Dermis microvascular lymphatic vessel endothelial cell (primary cell): ENCODE measurements around the gene PDYN. TPM values are rescaled to one million over a fixed set of nuclear protein-coding genes. Genes with fewer than 3 reads are reported as not detected.
"Not testable (repeated sequence)": the region's sequence is repeated elsewhere in the genome, so short reads cannot be mapped to it uniquely, and the experiment has no call there.

Experiments
- DNase-seq, 2 donors: peaks; one replicate each; pipeline versions ENCODE4 v3.0.0 to v3.0.0-alpha.2; 2010; ENCODE audit warnings: low read depth in 2 of 2
- total RNA-seq: library from RNA; depleted of rRNA; stranded (reverse); fragments of >200 nt; gene quantifications from 2 replicates; pipeline ENCODE4 v1.2.1, GENCODE V29; 2014

Gene PDYN
- not detected in 2 replicates for total RNA-seq

DNA sequence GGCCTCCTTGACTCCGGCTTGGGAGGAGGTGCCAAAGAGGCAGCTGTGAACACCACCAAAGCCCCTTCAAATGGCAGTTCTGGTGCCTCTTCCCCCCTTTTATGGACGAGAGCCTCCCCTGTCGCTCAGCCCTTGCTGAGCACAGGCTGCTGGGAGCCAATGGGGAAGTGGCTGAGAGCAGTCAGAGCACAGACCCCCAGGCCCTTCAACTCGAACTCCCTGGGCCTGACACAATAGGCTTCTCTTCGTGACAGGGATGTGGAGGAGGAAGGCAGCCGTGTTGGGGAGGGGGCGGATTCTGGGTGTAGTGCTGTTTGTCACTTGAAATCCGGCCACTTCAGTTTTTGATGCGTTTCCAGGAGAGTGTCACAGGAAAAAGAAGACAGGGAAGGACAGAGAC lies at the start of gene PDYN:
Gene PDYN (minus strand): TSS at position 73 of the 400 bp plus-strand sequence. CDS start 10,974 bp downstream, outside the sequence.
- no peak for DNase-seq

DNA sequence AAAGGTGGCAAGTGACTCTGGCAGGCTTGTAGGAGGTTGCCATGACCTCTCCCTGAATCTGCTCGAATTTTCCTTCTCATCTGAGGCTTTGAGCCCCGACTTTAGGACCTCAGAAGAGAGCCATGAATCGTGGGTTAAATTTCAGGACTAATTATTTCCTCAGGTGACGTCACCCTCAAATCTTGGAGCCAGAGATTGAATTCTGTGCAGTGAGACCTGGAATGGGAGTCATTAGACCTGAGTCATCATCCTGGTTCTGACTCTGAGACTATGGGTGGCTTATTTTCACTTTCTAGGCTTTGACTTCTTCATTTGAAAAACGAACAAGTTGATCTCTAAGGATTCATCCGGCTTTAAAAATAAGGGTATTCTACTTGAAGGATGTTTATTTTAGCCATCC lies 48.5 kb upstream of the PDYN start:
- DNase-seq = no peak

DNA sequence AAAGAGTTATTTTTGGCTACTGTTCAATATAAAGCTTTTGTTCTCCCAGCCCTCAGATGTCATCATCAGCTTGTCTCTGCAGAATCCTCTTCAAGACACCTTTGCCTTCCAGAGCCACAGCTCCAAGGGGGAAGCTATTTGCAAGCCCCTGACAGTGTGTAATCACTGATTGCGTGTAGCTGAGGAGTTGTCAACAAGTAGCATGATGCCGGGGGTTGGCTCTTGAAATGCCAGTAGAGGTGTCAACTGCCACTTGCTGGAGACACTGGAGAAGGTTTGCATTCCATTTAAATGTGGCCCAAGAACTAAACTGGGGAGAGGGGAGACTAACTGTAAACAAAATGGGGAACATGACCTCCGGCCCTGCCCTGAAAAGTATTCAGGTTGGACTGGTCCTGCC lies 44.3 kb upstream of the PDYN start:
- no peak for DNase-seq

DNA sequence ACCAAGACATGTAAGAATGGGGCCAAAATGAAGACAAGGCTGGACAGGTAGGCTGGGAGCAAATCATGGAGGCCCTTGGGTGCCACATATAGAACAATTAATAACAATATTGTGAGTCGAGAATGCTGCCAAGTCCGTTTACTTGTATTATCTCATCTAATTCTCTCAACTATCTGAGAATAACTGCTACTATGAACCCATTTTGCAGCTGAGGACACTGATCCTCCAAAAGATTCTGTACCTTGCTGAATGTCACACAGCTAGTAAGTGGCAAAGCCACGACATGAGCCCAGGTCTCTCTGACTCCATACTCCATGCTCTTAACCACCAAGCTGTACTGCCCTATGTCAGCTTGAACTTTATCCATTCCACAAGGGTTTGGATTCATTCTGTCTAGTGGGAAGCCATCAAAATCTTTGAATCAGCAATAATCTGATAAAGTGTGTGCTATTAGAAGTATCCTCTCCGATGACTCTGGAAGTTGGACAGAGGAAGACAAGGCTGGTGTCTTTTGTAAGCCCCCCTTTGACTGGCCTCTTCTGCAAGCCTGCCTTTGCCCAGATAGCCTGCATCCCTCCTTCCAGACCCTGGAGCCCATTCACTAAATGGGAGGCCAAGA lies 43.5 kb upstream of the PDYN start:
- DNase-seq = no peak

DNA sequence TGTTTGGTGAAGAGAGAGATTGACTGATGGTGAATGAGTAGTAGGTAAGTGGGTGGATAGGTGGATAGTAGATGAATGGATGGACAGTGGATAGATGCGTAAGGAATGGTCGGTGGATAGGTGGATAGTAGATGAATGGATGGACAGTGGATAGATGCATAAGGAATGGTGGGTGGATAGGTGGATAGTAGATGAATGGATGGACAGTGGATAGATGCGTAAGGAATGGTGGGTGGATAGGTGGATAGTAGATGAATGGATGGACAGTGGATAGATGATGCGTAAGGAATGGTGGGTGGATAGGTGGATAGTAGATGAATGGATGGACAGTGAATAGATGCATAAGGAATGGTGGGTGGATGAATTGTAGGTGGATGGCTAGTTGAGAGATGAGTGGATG lies 42.5 kb upstream of the PDYN start:
- DNase-seq = not testable (repeated sequence)

DNA sequence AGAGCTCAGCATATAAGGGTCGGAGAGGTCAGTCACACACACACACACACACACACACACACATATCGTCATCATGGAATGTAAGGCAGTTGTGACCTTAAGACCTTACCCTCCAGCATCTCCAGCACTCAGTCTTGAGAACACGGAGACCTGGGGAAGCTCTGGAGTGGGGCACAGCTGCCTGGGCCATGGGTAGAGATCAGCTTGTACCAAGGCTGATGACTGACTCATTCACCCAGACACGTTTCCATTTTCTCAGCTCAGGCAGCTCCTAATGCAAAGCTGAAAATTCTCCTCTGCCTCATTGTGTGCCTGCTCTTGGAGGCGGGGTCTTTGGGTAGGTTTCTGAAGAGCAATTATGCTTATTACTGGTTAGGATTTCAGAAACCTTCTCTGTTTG lies 38.3 kb upstream of the PDYN start:
- no peak for DNase-seq

DNA sequence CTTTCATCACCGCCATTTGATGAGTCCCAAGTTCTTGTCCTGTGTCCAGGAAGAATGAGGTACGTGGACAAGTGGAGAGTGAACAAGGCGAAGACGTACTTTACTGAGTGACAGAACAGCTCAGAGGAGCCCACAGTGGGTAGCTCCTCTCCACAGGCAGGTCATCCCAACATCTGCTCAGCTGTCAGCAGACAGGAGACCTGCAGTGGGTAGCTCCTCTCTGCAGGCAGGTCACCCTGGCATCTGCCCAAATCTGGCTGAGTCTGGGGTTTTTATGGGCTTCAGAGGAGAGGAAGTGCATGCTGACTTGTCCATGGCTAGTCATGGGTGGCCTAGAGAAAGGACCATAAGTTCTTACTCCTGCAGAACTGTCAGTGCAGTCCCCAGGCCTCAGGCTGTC lies 32.7 kb upstream of the PDYN start:
- no peak for DNase-seq

DNA sequence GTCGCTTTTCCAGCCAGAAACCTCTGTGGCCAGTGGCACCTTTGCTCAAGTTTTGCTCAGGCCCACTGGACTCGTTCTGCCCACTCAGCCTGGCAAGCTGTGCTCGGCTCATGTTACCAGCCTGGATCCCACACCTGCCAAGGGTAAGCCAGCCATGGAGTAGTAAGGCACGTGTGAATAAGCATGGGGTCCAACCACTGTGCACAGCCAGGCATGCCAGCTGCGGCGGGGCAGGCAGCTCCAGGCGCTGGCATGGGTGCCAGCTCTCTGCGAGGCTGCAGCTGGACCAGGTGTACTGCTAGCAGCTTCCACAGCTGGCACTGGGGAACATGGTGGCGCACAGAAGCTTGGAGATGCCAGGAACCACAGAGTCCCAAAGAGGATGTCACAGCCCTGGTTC lies 32.1 kb upstream of the PDYN start:
- no peak for DNase-seq

DNA sequence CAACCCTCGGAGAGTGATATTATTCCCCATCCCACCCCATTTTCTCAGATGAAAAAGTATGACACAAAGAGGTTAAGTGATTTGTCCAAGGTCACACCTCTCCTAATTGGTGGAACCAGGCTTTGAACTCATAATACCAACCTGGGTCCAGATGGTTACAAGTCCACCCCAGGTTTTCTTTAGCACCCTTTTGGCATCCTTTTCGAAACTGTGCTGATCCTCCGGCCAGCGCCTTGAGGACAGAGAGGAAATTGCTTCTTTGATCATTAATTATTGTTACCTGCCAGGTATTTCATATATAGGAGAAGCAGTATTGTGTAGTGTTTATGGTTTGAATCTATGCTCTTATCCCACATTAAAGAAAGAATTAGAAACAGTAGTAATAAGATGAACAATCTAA lies 29.3 kb upstream of the PDYN start:
- DNase-seq = no peak

DNA sequence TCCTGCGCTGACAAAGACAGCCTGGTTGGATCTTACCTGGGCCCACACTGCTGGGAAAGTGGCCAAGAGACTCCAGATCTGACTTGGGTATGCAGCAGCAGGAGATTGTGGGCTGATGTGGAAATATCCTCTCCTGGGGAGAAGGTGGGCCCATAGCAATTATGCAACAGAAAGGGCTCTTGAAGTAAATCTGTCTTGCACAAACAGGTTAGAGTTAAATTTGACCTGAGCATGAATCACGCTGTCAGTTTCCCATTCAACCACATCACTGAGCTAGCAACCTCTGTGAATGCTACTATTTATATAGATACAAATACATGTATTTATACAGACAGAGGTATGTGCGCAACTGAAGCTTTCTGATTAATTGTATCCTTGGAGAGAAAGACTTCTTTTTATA lies 28.3 kb upstream of the PDYN start:
- DNase-seq = no peak

DNA sequence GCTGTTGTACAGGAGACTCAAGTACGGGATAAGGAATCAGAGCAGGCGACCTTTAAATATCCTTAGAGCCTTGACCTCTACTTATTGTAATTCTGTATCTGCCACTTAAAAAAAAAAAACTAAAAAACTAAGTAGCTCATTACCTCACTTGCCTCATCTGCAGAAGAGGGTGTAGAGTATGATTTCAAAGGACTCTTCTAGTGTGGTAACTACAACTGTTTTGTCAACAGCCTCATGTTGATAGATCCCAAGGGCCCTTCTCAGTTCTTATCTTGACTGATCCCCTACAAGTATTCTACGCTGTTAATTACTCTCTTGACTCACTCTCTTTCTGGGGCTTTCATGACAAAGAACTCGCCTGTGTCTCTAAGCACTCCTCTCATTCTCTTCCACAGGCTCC lies 16.7 kb upstream of the PDYN start:
- DNase-seq = no peak

DNA sequence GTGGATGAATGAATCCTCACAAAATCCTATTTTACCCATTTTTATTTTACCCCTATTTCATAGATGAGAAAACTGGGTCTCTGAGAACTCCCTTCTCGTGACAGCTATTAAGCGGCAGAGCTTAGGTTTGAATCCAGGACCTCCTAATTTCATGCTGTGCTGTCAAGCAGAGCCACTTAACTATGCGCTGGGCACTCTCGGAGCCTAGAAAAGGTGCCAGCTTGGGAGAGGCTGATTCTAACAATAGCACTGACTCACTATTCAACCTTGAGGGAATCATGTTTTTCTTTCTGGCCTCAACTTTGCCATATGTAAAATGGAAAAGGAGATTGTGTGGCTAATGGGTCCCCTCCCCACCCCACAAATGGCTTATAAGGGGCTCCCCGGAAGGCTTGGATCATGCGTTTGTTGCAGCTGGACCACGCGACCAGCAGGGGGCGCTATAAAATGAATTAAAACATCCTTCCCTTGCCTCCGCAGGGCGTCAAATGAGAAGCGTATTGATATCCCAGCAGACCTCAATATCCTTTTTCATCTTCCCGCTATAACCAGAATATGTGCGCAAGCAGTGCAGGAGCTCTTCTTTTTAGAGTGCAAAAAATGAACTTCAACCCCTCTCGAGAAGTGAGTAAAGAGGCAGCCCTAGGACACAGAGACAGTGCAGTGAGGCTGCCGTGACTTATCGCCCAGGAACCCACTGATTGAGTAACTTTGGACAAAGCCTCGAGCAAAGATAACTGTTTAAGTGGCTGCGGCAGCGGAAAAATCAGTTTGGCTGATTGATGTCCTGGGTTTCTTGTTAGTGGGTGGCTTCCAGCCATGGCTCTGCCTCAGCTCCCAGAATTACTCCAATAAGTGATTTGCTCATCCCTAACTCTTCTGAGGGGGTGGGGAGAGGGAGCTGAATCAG lies 12.8 kb upstream of the PDYN start:
- peak in 1 of 2 donors; percentile 44 for DNase-seq

DNA sequence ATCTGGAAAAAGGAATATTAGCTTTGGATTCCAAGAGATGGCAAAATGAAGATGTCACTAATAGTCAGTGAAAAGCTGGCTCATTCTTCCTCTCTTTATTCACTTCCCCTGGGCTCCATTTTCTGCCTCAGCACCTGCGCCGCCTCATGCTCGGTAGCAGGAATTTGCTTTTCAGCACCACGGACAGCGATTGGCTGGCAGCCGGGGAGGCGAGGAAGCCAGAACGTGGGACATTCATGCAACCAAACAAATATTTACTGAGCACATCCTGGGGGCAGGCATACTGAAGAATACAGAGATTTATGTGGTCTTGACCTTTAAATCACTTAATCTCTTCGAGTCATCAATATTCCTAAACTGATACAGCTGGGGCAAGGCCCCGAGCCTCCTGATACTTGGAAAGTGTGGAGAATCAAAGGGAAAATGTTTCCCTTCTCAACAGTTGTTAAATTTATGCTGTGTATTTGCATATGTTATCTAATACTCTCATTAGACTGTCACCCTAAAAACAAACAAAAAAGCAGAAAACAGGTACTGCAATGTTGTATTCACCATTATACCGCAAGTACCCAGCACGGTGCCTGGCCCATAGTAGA lies 12.1 kb upstream of the PDYN start:
- peak; percentile 36 to 50 for DNase-seq

DNA sequence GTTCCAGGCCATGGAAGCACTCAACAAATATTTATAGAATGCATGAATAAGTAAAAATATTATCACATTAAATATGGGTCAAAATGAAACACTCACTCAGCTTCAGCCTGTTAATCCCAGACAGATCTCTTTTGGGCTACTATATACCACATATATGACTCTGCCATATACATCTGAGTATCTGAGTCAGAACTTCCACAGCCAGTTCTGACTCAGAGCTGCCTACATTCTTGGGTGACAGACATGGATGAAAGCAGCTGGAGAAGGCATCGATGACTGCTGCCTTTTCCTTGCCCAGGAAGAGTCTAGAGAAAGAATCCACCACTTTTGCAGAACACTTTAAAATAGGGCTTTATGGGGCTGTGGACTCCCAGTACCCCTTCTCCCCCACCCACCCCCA lies 11.5 kb upstream of the PDYN start:
- no peak for DNase-seq

DNA sequence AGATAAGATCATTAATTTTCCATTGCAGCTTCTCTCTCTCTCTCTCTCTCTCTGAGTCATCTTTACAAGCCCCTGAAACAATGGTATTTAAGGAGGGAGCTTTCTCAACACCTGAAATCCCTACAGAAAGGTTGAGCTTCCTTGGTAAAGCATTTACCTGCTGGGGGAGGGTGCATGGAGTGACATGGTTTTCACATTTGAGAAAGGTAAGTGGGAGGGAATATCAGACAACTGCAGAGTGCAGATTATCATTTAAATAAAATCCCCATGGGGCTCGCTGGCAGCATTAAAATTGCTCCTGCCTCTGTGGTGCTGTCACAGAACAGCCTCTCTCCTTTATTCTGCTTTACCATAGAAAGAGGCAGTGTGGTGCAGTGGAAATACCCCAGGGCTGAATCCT lies 10.3 kb upstream of the PDYN start:
- no peak for DNase-seq

DNA sequence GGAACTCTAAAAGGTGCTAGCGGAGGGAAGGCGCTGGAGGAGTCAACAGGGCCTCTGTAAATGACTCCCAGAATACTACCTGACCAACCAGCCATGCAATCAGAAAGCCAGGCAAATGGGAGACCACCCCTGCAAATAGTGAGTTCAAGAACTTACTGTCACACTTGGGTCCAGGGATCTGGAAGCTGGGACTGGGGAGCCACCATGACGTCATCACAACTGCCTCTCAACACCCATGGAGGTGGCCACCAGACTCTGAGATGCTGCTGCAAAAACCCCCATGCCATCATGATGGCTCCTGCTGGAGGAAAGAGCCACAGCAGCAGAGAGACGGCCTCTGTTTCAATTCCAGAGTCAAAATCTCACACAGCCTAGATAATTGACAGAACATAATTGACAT lies 8.5 kb upstream of the PDYN start:
- DNase-seq = no peak

DNA sequence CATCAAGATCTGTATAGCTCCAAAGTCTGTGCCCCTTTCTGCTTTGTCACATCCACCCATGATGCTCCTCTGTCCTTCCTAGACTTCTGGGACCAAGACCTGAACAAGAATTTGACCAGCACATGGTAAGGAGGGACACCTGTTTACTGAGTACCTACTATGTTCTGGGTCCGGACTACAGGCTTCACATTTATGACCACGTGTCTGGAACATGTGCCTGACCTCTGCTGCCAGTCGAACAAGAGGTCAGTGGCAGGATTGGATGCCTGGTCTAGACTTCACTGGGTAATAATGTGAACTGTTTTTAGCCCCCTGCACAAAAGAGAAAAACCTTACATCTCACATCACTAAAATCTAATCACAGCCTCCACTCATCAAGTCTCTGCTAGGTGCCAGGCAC lies 7.3 kb upstream of the PDYN start:
- no peak for DNase-seq

DNA sequence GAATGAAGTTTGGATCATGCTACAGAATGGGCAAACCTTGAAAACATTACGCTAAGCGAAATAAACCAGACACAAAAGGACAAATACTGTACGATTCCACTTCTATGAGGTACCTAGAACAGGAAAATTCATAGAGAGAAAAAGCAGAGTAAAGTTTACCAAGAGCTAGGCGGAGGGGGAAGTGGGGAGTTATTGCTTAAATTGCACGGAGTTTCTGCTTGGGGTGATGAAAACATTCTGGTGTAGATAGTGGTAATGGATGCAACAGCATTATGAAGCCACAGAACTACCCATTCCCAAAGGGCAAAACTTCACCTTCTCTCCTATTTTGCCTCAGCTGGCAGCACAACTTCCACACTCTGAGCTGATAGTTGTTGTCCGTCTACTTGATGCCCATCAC lies 6.4 kb upstream of the PDYN start:
- no peak for DNase-seq

DNA sequence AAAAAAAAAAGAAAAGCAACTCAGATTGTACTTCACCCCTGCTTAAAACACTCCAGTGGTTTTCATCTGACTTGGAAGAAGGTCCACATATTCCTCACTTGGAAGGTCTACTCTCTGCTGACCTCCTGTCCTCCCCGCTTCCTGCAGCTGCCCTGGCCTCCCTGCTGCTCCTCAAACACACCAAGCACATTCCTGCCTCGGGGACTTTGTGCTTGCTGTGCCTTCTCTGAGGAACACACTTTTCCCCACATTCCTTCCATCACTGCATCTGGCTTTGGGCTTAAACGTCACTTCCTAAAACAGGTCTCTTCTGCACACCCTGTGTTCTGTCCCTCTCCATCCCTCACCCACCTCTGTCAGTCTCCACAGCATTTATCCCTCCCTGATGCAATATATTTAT lies 4.9 kb upstream of the PDYN start:
- no peak for DNase-seq

DNA sequence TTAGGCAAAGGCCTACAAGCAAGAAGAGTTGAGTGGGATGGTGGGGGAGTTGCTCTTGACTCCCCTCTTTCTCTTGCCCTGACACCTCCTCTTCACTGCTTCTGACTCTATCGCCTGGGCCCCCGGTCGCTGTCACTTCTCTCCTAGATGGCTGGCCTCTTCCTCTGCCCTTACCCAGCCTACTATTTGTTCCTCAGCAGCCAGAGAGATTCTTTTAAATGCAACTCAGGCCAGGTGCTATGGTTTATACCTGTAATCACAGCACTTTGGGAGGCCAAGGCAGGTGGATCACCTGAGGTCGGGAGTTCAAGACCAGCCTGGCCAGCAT lies 4.3 kb upstream of the PDYN start:
- no peak for DNase-seq

DNA sequence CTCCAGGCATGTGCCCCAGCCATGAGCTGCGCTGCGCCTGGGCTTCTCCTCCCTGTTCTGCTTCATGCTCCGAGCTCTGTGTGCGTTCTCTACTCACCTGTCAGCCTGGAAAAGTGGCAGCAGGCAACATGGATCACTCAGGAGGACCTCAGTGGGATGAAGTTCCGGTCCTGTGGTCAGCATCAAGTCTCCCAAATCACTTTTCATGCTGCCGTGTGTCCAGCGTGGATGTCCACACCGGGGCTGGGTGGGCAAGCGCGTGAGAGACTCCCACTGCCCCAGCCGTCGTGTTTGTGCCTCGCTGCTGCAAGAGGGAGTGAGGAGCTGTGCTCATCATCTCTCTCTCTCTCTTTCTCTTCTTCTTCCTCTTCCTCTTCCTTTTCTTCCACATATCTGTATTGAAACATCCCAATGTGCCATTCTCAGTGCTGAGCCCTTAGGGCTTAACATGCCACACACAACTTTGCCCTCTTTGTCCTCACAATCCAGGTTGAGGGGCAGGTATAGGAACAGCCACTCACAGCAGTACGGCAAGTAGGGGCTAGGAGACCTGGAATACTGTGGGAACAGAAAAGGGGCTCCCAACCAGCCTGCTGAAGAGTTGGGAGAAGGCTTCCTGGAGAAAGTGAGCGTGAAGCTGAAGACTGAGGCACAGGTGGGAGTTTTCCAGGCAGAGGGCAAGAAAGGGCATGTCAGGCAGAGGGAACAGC lies 3.8 kb upstream of the PDYN start:
- no peak for DNase-seq
